Stimulated activated naive CD8-positive, alpha-beta T cell treated with anti-CD3 and anti-CD28 coated beads, Interleukin-15, Interleukin-2, amounts not matched to agents 100 U/mL and 50 U/mL, for 24 hours (primary cell): Measurements from ENCODE around the gene GPC5.
A peak's percentile ranks its signal among the peaks of the same experiment; 100 is the strongest.
"Not testable (repeated sequence)": the region's sequence is repeated elsewhere in the genome, so short reads cannot be mapped to it uniquely, and the experiment has no call there.

ENCODE experiments used
- ATAC-seq: fragments of 150-1000 bp; cut with Tn5 transposase; one replicate; pipeline ENCODE4 v1.10.0; 2021
- DNase-seq: peaks from one replicate; pipeline ENCODE4 v3.0.0; 2021

Gene GPC5

DNA sequence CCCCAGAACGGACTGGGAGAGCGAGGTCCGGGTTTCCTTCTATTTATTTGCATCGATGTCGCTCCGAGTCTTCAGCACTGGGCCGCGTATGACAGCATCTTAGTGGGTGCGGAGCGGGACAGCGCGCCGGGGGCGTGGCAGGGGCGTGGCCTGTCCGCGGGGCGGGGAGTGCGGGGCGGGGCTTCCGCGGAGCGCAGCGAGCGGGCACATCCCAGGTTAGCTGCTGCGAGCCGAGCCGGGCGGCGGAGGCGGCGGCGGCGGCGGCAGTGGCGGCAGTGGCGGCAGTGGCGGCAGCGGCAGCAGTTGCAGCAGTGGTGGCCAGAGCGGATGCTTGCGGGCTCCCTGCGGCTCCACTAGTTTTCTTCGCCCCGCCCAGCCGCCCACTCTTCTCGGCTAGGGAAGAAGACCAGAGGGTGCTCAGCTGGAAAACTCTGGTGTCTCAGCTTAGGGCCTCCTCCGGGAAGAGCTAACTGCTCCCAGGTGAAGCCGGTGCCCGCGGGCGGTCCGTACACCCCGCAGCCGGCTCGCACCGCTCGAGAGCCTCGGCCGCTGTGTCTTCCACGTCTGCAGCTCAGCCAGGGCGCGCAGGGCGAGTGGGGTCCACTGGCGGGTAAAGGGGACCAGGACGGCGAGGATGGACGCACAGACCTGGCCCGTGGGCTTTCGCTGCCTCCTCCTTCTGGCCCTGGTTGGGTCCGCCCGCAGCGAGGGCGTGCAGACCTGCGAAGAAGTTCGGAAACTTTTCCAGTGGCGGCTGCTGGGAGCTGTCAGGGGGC lies at the start of gene GPC5:
TSS of gene GPC5 (plus strand) at position 209 of the 776 bp plus-strand sequence.
- DNase-seq = peak; percentile 87
- peak; percentile 99 for ATAC-seq

DNA sequence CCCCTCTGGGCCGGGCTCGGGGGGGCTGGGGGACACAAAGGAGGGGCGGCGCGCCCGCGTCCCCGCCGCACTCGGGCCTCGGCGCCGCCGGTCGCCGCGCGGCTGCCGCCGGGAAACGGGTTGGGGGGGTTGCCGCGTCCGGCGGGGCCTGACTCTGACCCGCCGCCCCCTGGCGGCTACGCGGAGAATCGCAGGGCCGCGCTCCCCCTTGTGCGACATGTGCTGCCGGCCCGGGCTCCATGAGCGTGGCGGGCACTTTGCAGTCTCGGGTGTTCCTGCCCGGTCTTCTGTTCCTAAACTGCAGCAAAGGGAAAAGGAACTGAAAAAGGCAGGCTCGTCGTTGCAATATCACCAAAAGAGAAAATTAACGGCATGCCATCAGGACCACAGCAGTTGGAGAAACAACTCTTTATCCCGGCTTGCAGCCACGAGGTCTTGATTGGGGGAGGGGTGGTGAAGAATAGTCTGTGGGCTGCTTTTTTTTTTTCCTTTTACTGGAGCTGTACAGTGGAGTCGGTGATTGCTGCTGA lies 49.5 kb upstream of the GPC5 start:
- ATAC-seq = peak; percentile 59
- peak; percentile 95 for DNase-seq

DNA sequence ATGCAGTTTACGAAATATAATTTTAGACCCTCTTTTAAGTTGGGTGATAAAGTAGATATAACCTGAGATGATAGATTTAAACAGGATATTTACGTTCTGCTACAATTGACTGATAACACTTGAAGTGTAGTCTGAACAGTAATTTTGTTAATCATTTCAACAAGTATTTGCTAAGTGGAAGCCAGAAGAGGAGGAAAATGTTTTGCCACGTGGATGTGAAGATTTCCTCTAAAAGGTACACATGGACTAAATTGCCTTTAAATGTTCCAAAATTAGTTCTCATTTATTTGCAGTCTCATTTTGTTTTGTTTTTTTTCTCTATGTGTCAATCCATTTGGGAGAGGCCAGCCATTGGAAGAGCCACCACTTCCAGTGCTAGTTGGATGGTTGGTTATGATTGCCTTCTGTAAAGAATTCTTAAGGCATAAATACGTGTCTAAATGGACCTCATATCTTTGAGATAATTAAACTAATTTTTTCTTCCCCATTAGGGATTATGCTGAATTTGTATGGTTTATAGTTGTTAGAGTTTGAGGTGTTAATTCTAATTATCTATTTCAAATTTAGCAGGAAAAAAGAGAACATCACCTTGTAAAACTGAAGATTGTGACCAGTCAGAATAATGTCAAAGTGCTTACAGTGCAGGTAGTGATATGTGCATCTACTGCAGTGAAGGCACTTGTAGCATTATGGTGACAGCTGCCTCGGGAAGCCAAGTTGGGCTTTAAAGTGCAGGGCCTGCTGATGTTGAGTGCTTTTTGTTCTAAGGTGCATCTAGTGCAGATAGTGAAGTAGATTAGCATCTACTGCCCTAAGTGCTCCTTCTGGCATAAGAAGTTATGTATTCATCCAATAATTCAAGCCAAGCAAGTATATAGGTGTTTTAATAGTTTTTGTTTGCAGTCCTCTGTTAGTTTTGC lies 48.2 kb upstream of the GPC5 start:
- ATAC-seq = no peak
- no peak for DNase-seq

DNA sequence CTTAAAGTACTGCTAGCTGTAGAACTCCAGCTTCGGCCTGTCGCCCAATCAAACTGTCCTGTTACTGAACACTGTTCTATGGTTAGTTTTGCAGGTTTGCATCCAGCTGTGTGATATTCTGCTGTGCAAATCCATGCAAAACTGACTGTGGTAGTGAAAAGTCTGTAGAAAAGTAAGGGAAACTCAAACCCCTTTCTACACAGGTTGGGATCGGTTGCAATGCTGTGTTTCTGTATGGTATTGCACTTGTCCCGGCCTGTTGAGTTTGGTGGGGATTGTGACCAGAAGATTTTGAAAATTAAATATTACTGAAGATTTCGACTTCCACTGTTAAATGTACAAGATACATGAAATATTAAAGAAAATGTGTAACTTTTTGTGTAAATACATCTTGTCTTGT lies 47.3 kb upstream of the GPC5 start:
- DNase-seq = no peak
- no peak for ATAC-seq

DNA sequence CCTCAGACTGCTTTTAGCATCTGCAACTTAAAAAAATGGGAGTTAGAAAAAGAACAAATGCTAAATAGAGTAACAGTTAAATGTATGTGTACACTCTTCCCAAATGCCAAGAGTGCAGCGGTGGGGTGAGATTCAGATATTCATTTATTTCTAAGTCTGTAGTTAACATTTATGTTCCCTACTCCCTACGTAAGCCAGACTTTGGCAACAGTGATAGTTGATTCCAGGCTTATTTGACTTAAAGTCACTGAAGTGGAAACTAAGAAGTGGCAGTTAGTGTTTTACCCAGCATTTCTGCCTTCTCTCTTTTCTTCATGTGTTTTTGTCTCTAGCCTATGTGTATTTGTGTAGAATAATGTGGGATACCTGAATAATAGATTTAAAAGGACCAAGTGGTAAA lies 46.4 kb upstream of the GPC5 start:
- ATAC-seq = no peak
- DNase-seq = no peak

DNA sequence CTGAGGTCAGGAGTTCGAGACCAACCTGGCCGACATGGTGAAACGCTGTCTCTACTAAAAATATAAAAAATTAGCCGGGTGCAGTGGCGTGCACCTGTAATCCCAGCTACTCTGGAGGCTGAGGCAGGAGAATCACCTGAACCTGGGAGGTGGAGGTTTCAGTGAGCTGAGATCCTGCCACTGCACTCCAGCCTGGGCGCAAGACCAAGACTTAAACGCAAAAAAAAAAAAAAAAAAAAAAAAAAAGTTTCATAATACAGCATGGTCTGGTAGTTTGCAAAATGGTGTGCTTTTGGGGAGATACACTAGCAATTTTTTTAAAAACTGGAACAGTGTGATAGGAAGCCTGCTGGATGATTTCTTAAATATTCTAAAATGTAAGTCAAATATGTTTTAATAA lies 45.5 kb upstream of the GPC5 start:
- ATAC-seq, DNase-seq: not testable (repeated sequence)

DNA sequence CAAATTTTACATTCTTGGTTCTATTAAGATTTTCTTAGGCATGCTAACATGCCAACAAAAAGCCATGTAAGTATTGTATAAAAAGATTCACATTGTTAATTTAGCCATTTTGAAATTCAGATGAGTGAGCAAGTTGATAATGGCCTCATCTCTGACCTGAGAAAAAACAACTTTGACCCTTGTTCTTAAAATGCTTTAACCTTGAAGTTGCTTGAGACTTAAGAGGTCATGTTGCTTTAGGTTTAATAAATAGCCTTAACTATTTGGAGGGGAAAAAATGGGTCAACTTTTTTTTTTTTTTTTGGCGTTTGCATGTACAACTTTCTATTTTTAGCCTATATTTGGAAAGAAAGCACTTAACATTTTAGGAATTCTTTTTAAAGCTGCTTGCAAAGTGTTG lies 44.9 kb upstream of the GPC5 start:
- ATAC-seq = no peak
- DNase-seq = no peak

DNA sequence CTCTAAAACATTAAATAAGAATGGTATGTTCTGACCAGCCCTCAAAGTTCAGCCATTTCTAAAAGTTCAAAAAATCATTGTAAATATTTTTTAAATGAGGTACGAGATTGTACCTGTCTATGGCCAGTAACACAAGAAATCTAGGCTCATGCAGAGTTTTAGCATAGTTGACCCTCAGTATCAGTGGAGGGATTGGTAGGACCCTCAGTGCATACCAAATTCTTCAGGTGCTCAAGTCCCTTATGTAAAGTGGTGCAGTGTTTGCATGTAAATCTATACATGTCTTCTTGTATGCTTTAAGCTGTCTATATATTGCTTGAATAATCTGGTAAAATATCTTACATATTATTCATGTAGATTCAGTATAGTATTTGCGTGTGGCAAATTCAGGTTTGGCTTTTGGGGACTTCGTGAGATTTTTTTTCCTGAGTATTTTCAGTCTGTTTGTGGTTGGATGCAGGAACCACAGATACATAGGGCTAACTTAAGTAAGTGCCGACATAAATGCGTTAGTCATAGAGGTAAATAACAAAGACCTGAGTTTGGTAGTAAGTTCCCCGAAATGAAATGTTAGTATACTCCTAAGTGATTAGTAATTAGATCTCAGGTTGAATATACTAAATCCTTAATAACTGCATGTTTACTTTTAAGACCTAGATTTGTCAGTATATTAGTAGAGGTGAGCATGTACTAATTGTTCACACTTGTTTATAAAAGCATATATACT lies 43.2 kb upstream of the GPC5 start:
- peak; percentile 7 for ATAC-seq
- DNase-seq = no peak

DNA sequence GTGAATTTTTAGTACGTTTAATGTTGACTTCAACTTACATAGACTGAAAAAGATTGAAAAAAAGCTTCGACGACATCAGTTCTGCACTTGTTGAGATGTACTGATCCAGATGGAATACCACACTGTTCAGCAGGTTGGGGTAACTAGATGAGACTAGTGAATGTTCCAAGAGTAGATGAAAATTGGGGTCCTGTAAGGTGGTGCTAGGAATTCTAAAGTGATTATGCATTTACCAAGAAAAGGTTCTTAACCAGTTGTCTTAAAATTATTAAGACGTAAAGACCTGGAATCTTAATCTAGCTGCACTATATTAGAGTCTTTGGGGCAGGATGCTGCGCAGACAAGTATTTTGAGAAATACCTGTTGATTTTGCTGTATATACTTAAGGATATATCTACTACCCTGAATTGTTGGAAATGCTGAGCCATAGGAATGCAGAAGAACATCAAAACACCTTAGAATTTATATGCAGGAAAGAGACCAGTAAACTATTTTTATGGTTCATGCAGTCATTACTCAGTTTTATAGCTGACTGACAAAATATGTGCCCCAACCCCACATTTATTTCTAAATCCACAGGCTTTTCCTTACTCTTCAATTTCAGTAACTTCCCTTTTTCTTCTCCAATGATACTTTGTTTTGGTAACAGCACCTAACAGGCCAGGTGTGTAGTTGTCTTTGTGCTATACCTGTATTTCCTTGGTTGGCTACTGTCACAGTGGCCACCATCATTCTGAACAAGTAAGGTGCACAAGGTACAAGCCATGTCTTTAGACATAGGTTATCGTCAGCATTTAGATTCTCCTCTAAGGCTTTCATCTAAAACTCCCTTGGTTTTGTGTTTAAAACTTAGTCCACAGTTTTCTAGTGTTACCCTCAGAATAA lies 42.4 kb upstream of the GPC5 start:
- DNase-seq (no peak), ATAC-seq (no peak)

DNA sequence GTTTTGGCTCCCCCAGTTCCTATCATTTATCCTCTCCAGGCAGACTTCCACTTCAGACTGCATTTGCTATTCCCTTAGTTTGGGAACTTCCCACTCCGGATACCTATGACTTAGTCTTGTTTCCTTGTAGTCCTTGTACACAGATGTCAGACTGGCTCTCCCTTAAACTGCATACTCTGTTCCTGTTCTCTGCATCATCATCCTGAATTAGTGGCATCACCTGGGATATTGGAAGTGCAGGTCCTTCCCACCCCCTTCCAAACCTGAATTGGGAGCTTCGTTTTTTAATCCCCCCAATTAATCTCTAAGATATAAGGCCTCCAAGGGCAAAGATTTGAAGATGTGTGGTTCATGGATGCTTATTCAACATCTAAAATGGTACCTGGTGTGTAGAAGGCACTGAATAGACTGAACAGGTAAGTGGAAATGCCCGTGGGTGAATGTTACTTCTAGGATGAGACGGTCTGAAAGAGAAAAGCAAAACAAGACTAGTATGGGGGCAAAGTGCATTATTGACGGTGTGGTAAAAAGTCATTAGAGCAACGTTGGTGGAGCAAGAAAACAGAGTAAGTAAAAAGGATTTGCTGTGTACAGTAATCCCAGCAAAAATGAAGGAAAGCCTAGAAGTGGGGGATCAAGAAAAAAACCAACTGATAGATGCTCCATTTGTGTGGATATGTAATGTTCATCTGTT lies 41.4 kb upstream of the GPC5 start:
- DNase-seq (no peak), ATAC-seq (no peak)

DNA sequence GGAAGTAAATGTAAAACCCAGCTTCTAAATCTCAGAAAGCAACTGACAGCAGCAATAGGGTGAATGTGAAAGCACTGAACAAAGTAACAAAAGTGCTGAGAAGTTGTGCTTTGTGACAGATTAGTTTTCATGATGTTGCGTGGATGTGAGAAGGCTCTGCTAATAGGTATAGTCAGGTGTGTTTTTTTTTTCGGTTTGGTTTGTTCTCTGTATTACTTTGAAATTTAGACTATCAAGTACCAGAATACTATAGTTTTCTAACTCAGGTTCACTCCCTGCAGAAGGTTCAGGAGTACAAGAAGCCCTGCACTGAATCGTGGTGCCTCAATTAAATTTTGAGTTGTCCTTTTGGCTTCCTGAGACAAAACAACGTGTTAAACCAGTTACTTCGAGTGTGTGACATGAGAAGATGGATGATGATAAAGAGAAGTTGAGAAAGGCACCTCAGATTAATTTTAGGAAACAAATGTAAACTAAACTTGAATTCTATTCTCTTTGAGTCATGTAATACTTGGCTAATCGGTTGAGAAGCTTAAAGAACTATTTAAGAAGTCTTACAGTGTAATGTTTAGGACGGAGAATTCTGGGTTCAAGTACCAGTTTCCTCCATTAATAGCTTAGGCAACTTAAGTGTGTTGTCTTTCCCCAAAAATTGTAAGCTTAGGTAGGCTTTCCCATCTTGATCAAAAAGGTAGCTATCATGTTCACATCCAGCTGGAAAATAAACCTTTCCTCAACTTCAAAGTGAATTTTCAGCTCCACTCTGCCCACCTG lies 40.6 kb upstream of the GPC5 start:
- no peak for ATAC-seq
- no peak for DNase-seq

DNA sequence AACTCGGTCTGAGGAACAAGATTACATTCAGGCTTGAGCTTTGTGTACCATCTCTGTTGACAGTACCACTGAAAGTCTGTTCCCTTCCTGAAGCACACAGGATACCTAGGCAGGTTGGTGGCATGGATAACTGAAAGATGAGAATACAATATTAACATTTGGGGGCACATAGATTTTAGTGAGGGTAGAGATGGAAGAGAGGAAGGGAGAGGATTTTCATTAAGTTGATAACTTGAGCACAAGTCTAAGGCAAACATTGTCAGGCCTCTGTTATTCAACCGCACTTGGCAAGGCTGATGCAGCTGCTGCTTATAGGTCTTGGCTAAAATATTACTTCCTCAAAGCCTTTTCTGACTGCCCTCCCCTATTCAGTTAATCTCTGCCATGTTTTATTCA lies 40.0 kb upstream of the GPC5 start:
- DNase-seq (no peak), ATAC-seq (no peak)

DNA sequence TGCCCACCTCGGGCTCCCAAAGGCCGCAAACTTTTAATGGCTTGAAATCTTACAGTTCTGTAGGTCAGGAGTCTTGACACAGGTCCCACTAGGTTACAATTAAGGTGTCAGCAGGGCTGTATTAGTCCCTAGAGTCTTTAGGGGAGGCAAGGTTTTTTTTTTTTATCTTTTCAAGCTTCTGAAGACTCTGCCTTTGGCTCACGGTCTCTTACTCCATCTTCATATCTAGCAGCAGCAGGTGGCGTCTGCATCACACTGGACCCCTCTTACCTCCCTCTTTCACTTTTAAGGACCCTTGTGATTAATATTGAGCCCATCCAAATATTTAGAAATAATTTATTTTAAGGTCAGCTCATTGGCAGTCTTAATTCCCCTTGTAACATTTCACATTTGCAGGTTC lies 39.3 kb upstream of the GPC5 start:
- ATAC-seq = no peak
- no peak for DNase-seq

DNA sequence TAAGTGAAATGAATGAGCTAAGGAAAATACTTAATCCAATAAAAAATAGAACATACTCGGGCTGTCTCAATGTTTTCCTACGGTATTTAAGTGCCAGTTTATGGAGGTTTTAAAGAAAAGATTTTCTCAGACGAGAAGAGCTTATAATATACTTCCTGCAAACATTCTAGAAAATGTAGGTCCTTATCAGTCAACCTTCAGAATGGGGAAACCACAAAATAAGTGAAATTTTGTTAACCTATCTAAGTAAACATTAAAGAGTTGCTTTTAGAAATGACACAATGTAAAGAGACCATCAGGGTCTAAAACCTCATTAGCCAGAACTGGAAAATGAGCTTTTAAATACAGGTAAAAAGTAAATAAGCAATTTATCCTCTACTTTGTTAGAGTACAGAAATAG lies 38.8 kb upstream of the GPC5 start:
- ATAC-seq (no peak), DNase-seq (no peak)

DNA sequence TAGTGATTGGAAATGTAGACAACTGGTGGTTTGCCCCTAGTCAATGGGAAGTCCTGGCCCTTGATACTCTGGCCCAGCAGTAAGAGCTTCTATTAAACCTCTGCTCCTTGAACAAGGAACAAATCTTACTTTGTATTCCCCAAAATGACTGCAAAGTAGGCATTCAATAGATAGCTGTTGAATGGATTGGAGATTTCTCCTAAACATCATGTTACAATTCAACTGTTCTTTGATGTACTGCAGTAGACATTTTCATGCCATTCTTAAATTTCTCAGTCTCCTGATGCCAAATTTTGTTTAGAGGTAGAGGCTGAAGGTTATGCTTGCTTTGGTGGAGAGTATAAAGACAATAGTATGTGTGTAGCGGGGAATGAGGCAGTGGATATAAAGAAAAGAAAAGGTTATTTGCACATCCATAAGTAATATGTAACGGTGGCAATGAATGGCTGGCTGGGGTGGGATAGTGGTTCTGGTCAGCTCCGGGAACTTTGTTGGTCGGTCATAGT lies 38.1 kb upstream of the GPC5 start:
- DNase-seq (no peak), ATAC-seq (no peak)

DNA sequence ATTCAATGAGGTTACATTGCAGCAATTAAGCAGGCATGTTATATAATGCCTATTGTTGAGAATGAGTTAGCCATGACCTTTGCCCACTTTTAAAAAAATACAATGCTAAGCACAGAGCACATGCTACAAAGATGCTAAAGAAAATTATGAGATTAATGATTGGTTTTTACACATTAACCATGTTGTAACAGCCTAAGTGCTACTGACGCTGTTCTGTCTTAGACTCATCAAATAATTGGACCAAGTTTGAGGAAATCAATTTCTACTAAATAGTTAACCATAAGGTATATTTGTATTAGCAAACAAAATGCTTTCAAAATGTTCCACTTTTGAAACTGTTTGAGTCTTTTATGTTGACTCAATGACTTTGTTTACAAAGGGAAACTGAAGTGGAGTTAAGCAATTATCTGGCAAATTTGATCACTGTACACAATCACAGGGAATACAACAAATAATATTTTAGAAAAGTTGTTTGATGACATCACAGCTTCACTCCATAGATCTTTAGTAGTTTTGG lies 36.6 kb upstream of the GPC5 start:
- ATAC-seq (no peak), DNase-seq (no peak)

DNA sequence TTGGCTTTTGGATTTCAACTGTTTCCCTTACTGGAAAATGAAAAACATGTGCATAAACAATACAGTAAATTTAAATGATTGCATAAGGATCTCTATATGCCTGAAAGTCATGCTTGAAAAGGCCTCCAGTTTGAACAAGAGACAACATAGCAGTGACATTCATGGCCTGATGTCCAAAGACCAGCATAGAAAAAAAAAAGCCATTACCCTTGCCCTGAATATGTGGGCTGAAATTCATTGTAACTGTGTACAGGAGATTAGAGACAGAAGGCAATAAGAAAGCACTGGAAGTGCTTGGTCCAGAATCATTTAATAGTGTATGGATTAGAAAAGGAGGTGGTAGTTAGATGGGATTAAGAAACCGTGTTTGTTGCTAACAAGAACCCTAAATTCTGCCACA lies 35.5 kb upstream of the GPC5 start:
- DNase-seq (no peak), ATAC-seq (no peak)

DNA sequence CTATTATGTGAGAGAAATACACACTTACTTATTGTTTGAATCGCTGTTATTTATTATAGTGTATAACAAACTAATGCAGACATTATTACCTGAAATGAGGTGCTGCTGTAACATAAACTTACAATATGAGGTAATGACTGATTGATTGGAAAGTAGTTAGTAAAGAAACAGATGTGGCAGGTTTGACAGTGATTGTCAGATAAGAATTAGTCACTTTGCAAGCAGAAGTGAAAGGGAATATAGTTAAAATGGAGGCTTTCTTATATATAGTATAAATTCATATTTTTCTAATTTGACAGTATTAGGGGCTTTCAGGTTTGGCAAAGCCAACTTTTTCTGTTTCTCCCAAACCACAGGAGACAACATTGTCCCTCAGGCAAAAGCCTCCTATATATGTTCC lies 30.3 kb upstream of the GPC5 start:
- ATAC-seq = no peak

DNA sequence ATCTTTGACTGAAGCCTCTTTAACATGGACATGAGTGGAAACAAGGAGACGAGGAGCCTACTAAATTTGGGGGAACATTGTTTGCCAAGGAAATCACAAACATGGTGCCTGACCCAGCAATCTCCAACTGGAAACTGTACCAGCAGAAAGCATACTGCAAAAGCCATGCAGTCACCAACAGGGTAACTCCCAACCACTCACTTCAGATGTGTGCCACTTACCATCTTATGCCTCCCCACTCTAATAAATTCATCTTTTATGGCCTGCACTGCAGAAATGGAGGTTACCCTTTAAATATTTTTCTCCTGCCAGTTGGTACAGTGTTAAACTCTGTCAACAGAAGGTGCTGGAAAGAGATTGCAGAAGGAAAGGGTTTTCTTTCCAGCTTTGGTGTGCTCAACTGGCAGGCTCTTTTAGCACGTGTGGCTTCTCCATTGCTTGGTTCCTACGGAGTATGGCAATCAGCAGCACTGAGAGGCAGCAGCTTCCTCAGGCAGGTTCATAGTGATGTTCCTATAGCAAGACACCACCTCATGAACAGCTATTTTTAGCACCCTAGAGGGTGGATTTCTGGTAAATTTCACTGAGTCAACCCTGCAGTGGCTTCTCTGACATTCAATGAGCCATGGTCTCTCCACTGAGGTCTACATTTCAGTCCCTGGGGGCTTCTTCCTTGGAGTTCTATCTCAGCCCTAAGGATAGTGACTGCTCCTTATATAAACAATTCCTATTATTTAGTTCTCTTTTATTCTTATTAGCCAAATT lies 29.6 kb upstream of the GPC5 start:
- DNase-seq (no peak), ATAC-seq (peak; percentile 90)

More for the DNA sequence above, 30.3 kb upstream of the GPC5 start:
- DNase-seq = no peak
